Activated naive CD4-positive, alpha-beta T cell treated with Interleukin-2 at 50 U/mL for 16 hours (primary cell): ENCODE results near the gene MLN.

Experiments used
- DNase-seq: peaks from one replicate; pipeline ENCODE4 v3.0.0-alpha.2; 2020

Gene MLN

DNA sequence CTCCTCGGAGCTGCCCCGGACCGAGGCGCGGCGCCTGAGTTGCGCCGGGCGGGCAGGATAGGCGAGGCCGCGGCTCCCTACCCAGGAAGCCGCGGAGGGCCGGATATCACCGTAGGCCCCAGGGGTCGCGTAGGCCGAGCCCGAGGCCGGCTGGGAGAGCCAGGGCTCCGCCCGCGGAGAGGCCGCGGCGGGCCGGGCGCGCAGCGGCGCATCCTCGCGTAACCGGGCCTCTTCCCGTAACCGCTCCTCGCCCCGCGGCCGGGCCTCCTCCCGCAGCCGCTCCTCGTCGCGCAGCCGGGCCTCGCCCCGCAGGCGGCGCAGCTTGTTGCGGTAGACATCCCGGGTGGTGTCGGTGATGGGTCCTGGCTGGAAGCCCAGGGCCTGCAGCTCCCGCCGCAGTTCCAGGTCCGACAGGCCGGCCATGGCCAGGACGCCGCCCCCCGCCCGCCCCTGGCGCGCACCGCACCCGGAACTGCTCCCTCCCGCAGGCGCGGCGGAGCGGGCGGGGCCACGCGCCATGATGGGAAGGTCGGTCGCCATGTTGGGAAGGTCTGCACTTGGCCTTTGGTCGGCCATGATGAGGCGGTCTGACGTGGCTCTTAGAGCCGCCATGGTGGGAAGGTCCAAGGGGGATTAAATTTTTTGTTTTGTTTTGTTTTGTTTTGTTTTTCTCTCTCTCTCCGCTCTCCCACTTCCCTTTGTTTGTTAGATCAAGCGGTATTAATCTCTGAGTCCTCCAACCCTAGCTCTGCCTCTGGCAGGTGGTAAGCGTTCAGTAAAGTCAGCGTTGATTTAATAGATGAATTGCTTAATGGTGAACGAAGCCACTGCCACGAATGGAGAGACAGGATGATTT, 14.9 kb downstream of the MLN start, which contains the start of gene LEMD2:
Gene LEMD2, minus strand, starts transcription at position 437 of the 856 bp plus-strand sequence. Its CDS starts 14 bp downstream, at position 423.
- peak; percentile 96 for DNase-seq

DNA sequence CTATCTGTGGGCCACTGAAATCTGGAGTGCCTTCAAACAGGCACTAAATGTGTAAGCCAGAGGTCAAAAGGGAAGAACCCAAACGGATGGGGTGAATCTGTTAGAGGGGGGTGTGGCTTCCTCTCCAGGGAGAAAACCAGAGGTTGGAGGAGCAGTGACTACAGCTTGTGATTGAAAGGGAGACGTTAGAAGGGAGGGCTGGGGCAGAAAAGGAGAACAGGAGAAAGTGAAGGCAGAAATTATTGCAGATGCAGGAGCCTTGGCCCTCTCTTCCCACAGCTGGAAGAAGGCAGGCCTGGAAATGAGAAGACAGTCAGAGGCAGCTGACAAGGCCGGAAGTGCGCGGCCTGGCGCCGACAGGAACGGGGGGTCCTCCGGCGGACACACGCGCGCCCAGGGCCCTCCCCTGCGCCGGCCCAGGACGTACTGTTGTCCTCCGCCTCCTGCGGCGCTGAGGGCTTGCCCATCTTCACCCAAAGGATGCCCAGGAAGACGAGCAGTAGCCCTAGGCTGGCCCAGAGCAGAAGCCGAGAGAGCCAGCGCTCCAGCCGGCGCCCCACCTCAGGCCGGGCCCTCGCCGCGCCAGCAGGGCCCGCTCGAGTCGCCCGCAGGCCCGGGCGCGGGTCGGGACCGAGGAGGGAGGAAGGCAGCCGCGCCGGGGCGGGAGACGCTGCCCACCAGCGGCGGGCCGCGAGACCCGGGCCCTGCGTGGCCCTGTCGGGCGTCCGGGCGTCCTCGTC, 15.7 kb downstream of the MLN start:
- peak; percentile 62 for DNase-seq

DNA sequence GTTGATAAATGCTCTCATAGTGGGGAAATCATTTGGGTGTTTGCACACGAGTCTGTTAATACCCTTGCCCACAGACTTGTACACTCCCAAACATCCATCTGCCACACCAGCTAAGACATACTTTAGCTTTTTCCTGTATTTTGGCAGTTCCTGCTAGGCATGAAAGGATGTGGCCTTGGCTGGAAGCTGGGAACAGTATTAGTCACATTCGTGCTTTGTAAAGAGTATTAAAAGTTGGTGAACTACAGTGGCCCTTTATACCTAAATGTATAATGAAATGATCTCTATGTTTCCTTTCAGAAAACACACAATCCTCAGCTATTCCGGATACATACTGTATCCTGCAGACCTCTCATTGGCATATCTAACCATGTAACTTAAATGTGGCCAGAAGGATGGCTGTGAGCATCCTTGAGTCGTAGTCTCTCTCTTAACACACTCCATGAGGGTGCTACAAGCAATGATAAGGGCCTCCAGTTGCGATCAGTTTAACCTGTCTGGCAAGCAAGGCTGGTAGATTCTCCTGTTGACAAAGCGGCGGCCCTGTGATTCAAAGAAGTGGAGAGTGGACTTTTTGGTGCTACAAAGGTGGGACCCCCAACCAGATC, 16.4 kb downstream of the MLN start:
- no peak for DNase-seq

DNA sequence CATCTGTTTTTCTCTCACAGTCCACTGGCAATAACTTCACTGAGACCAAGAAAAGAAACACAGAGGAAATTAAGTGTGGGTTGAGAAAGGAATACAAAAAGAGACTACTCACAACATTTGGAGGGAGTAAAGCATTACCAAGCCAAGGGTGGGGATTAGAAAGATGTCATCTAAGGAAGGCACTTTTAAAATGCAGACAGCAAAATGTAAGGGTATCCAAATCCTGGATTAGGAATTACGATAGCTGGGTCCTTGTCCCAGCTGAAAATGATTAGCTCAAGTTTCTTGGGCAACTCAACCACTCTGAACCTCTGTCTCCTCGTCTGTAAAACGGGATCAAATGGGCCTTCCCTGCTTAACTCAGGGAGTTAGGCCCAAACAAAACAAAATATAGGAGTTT, 17.1 kb downstream of the MLN start:
- DNase-seq: no peak

DNA sequence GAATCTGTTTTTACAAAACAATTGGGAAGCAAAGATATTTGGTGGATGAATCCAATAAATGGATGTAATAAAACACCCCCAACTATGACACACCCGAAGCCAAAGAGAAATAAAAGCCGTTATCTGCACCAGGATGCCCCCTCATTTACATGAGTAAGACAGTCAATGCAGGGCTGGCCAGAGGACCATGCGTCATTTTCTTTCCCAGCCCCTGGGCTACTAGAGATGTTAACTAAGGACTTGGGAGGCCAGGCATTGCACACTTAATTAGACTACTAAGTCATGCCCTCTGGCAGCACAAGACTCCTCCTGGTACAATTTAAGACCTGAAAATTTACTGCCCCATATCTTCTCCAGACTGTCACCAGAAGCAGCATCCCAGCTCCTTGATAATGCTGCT, 18.0 kb downstream of the MLN start:
- no peak for DNase-seq

DNA sequence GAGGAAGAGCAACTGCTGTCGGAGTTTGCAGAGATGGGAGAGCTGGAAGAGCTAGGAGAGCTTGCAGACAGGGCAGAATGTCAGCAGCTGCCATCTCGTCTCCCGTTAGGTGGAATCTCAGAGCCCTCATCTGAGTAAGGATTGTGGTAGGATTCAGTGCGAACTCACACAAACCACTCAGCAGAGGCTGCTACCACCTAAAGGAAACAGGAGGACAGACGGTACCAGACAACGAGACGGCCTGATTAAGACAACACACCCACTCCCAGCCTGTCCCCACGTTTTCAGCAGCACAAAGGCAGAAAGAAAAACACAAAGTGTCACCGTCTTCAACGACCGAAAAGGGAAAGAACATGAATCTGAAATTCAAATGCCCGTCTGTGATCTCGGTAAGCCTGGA, 19.0 kb downstream of the MLN start:
- DNase-seq: no peak

DNA sequence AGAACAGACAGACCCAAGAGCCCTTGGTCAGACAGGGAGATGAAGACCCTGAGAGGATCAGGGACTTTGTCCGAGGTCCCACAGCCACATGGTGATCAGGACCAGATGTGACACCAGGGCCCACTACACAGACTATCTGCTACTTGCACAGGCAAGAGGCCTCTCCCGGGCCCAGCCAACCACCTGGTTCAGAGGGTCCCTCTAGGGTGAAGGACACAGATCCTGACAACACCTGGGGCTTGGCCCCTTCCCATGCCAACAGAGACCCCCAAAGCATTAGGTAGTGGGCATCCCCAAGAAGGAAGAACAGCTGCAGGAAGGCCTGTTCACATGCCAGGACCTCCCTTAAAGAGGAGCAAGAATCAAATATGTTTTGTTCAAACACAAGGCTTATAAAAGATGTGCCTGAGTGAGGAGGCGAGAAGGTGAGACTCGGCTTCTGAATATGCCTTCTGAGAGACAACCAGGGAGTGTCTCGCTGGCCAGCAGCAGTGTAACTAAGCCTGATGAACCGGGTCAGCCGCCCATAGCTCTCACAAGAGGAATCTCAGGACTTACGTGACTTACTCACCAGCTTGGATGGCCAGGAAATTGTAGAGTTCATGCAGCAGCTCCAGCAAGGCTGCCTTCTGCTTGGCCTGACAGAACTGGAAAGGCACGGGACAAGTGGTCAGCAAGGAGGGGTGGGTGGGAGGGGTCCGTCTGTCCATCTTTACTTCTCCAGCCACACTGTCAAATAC, 19.9 kb downstream of the MLN start:
- no peak for DNase-seq

DNA sequence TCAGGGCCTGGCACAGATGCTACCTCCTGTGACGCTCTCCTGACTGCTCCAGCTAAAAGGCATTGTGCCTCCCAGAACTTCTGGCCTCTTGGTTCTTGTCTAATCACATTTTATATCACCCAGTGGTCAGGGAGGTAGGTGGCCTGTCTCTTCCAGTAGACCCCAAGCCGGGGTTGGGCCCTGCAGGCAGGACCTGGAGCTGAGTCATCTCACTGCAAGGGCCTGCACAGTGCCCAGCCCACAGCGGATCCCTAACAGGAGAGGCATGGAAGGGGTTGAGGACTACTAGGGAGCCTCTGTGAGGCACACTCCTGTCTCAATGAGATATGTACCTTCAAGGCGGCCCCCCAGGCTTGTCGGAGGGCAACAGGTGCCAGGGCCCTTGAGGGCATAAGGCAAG, 21.2 kb downstream of the MLN start:
- DNase-seq: no peak

DNA sequence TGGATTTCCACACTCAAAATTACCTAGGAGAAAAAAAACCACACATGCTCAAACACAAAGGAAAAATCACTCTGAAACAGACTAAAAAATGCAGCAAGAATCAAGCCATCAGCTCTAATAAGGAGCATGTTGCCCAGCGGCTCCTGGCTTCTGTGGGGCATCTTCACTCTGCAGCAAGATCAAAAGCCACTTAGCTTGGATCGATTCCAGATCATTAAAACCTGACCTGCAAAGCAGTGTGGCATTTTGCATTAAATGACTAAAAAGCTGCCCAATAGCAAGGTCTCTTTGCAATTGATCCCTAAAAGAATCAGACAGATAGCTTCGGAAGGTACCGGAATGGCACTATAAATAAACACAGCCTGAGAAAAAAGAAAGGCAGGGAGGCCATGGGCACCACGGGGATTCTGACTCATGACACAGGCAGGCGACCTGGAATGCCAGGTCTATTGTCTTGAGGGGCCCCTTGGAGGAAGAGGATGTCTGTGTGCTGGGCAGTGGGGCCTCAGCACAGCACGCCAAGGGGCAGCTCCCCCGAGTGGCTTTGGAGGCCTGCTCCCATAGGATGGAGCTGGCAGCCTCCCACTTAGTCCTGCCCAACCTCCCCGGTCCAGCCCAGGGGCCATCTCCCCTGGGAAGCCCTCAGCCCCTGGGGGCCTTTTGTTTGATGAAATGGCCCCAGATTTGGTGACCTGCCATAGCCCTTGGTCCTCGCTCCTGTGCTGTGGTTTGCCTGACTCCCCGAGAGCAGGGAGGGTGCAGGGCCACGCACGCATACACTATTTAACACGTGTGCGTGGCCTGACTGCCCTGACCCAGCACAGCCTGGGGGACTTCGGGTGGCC, 22.4 kb downstream of the MLN start:
- DNase-seq: no peak

DNA sequence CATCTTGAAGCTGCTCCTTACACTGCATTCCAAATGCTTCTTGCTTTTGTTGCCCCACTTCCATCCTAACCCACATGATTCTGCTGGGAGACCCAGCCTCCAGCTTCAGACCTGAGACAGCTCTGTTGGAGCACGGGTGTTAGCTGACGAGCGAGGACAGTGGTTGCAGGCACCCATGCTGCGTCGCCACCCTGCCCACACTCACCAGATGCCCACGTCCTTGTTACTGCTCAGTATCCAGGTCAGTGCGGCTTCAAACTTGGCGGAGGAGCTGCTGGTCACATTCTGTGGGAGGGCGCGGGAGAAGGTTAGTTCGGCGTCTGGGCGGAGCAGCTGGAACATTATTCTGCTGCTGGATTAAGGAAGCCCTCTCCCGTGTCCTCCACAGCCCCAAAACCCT, 23.9 kb downstream of the MLN start:
- DNase-seq: no peak

DNA sequence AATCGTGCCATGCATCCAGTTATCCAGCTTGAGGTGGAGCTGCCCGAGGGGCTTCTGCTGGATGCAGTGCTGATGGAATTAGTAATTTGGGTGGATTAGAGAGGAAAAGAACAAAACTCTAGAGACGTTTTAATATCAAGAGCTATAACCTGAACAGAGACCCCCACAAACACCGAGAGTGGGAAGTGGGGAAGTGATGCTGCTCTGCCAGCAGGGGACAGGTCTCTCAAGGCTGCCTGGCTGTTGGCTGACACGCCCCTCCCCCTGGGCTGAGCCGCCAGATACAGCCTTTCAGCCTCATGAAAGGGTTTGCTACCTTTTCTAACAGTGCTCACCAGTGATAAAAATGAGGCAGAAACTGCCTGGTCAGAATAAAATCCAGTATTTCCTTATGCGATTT, 24.5 kb downstream of the MLN start:
- no peak for DNase-seq

DNA sequence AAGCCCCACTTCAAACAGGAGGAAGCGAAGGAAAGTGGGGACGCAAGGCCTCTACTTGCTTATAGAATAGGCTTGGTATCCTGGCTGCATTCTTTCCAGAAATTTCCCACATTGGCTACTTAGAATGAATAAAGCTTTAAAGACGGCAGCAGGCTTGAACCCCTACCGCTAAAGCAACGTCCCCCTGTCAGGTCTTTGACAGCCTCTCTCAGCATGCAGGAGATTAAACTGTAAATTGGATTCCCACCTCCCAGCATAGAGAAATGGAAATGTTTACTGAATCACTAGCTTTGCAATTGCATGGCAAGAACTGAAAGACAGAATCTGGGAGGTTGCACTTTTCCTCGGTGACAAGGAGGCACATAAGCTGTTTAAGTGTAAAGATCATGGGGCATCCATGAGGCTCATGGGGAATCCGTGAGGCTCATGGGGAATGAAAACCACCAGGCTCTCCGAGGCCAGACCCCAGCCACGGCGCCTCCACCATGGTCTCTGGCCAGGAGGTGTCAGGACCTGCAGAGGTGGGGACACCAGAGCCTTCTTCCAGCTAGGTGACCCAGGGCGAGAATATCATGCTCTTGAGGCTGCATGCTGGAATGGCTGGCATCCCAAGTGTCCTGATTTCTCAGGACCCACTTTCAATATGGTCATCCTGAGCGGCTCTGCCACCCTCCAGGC, 25.2 kb downstream of the MLN start:
- DNase-seq: no peak

DNA sequence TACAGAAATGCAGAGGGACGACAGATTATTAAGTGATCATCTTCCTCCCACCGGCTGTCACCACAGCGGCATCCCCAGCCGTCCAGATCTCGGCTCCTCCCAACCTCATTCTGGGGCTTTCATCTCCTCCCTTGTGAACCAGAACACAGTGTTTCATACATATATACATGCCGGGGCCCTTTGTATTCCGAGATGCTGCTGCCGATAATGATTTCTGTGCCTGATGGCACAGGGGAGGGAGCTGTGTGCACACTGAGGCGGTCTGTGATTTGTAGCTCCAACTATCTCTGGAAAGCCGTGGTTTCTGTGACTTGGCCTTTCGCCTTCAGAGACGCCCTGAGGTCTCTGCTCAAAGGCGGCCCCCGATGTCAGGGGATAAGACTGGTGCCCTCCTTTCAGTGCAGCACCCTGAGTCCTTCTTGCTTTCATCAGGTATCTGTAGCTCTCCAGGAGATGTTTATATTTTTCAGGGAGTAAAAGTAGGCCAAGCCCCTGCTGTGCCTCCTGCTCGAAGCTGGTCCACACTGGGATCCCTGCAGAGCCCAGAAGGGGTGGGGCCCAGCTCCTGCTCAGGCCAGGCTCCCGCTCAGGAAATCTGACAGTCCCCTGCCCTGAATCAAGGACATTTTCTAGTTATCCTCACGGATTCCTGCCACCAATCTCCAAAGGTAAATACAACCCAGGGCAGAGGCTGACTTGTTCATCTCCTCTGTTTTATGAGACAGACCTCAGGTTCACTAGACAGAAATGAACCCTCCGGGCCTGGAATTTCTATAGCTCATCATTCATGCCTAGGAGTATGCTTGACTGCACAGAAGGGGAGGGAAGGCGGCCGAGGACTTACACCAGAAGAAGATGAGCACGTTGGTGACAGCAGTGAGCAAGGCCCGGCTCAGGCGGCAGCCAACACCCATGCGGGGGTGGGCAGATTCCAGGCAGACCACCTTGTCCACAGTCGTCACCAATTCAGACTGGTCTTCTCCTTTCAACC, 26.1 kb downstream of the MLN start:
- DNase-seq: no peak

DNA sequence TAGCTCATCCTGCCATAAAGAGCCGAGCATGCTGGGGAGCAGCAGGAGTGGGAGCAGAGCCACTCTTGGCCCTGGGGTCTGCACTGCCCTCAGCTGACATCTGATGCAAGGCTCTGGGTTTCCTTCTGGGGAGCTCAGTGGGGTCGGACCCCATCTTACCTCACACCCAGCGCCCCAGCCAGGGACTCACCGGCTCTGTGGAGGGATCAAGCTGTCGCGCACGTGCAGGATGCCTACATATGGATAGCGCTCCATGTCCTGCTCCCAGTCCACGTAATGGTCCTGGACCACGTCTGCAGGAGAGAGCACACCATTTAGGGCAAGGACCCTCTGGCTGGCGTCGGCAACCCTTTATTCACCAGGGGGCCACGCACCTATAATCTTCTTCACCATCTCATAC, 27.0 kb downstream of the MLN start:
- DNase-seq: no peak

DNA sequence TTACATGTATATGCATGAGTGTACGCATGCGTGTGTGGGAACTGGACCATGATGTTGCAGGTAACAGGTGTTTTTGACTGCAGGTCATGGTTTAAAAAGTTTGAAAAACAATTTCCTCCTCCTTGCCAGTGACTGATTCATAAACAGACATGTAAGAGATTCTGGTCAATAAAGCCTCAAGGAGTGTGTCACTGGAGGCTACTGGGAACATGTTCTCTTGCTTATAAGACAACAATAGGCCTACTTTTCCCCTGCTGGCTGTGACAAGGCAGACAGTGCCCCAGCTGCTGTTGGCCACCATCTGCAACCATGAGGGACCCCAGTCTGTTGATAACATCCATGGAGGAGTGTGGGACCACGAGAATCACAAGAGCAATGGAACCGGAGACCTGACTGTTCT, 27.6 kb downstream of the MLN start:
- no peak for DNase-seq

DNA sequence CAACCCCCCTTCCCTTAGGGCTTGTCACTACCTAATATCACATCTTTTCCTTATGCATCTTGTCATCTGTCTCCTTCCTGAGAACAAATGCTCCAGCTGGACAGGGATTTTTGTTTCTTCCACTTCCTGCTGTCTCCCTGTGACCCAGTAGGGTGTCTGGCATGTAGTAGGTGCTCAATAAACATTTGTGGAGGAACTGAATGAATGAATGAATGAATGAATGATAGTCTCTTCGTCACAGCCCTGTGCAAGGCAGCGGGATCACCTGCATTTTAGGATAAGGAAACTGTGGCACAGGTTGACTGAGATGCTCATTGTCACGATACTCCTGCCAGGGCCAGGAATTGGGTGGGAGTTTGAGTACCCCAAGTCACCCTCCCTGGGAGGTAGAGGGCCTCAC, 29.0 kb downstream of the MLN start:
- no peak for DNase-seq

DNA sequence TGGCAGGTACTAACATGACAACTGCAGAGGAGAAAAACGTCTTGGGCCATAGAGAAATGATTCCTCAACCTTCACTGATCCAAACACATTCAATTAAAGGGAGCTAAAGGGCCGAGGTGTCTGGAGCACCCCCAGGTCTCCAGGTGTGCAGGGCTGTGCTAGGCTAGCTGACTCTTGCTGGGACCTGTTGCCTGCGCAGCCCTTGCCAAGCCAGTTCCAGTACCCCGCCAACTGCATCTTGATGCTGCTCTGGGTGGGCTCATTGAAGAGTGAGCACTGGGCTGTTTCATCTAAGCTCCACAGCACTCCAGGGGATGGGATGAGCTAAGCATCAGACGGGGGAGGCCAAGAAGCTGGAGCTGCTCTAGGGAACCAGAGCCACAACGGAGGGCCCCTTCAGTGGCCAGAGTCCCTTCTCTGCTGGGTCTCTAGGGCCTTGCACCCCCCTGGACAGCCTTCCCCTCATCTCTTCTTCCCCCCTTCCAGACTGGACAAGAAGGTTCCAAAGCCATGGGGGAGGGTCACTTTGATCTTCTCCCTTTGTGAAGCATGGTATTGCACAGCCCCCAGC, 30.8 kb downstream of the MLN start:
- no peak for DNase-seq

DNA sequence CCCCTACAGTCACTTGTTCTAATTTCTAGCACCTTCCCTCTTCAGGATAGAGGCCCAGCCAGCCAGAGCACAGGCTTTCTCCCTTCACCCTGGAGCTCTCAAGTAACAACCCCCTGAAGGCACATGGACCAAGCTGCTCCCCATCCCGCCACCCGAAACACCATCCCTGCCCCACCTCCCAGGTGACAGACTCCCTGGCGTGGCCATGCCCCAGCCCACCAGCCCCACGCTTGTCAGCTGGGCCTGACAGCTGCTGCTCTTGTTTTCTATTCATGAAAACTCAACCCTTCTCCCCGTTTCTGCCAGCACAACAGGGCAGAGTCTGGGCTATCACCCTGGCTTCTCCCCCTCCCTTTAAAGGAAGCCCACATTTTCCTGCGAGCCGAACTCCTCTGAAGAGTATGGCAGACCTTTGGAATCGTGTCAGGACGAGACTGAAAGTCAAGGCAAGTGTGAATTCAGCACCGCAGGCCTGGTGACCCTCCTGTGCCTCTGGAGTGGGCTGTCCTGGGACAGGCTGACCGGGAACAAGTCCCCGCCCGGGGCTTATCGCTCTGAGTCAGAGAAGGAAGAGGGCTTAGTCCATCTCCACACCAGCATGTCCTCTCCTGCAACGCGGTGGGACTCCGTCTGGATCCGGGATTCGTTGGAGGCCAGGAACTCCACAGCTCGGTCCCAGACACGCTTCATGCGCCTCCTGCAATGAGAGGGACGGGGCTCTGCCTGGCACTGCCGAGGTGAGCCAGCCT, 31.5 kb downstream of the MLN start:
- no peak for DNase-seq
